ENCODE results near the gene KCNG2.

The KCNG2 gene

DNA sequence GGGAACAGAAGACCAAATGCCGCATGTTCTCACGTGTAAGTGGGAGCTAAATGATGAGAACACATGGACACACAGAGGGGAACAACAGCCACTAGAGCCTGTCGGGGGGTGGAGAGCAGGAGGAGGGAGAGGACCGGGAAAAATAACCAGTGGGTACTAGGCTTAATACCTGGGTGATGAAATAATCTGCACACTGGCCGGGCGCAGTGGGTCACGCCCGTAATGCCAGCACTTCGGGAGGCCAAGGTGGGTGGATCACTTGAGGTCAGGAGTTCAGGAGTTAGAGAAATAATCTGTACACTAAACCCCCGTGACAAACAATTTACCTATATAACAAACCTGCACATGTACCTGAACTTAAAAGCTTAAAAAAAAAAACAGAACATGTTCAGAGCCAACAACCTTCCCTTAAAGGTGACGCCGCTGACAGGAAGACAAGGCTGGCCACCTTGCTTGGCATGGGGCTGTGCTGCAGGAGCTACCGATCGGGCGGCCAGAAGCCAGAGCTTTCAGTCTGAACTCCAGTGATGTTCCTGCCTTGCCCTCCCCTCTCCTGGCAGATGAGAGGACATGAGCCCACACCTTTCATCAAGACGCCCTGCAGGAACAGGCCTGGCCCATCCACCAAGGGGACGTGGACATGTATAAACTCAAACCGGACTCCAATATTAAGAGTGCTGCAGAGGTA is 142.5 kb downstream of the KCNG2 start:
- Histone ChIP-seq H3K27ac (no peak overlapping the region), H3K4me1 (ENCODE audit: control insufficient read depth in 1 of 2, insufficient read depth in 1 of 2, low read depth in 1 of 2, low read length in 1 of 2) (no peaks in the 10 kb centered on the region), H3K4me3 (ENCODE audit: low read depth in 1 of 2, low read length in 1 of 2) (no peak overlapping the region), H3K36me3 (peaks cover 57% of the 10 kb centered on the region), H3K27me3 (no peaks in the 10 kb centered on the region), H3K9me3 (no peaks in the 10 kb centered on the region)
- TF ChIP-seq, protein P1, sequence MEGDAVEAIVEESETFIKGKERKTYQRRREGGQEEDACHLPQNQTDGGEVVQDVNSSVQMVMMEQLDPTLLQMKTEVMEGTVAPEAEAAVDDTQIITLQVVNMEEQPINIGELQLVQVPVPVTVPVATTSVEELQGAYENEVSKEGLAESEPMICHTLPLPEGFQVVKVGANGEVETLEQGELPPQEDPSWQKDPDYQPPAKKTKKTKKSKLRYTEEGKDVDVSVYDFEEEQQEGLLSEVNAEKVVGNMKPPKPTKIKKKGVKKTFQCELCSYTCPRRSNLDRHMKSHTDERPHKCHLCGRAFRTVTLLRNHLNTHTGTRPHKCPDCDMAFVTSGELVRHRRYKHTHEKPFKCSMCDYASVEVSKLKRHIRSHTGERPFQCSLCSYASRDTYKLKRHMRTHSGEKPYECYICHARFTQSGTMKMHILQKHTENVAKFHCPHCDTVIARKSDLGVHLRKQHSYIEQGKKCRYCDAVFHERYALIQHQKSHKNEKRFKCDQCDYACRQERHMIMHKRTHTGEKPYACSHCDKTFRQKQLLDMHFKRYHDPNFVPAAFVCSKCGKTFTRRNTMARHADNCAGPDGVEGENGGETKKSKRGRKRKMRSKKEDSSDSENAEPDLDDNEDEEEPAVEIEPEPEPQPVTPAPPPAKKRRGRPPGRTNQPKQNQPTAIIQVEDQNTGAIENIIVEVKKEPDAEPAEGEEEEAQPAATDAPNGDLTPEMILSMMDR (IDR thresholded peaks at IDR 0.05): no peak

DNA sequence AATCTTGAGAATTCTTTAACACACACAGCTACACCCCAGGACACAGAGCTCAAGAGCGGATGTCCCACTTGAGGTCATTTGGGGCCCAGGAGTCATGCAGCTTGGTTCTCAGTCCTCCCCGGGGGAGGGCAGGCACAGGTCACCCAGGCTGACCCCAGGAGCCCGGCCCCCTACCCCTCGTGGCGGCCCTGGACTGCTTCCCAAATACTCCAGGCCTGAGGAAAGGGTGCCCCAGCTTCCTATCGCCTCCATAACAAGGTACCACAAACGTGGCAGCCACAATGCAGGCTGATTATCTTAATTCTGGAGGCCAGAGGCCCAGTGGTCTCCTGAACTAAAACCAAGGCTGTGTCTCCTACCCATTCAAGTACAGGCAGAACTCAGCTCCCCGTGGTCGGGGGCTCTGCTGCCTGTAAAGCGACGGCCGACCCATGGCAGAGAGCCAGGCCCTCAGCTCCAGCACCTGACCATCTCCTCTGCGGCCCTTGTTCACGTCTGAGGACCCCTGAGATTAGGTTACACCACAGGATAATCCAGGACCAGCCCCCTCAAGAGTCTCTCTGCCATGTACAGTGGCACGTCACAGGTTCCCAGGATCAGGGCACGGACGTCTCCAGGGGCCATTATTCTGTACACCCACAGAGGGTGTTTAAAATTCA is 143.2 kb downstream of the KCNG2 start:
- Histone ChIP-seq H3K9me3 (no peaks in the 10 kb centered on the region), H3K36me3 (peaks cover 55% of the 10 kb centered on the region), H3K4me3 (ENCODE audit: low read depth in 1 of 2, low read length in 1 of 2) (no peak overlapping the region), H3K27ac (no peak overlapping the region), H3K27me3 (no peaks in the 10 kb centered on the region), H3K4me1 (ENCODE audit: control insufficient read depth in 1 of 2, insufficient read depth in 1 of 2, low read depth in 1 of 2, low read length in 1 of 2) (no peaks in the 10 kb centered on the region)
- TF ChIP-seq, protein P1 (IDR thresholded peaks at IDR 0.05): no peak

DNA sequence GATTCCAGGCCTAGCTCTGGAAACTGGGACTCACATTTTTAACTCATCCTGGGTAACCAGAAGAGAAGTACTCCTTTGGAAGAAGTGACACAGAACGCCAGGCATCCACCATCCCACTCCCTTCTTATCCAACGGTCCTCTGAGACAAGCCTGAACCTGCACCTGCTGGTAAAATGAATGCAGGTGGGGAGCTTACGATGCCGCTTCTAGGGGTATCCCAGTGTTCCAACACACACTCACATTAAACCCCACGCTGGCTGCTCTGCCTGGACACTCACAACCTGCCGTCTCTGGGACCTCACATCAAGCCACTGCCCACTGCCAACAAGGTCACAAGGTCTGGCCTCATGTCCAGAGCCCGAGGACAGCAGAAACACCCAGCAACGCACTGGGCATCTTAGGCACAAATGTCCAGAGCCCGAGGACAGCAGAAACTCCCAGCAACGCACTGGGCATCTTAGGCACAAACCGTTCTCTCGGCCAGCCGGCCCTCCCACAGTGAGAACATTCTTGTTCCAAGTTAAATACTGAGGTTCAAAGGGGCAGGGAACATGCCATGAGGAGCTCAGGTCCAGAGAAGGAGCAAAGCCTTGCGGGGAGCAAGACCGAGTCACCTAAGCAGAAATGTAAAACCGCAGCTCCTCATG is 143.9 kb downstream of the KCNG2 start:
- Histone ChIP-seq H3K4me3 (ENCODE audit: low read depth in 1 of 2, low read length in 1 of 2) (no peak overlapping the region), H3K9me3 (no peaks in the 10 kb centered on the region), H3K36me3 (peaks cover 59% of the 10 kb centered on the region), H3K4me1 (ENCODE audit: control insufficient read depth in 1 of 2, insufficient read depth in 1 of 2, low read depth in 1 of 2, low read length in 1 of 2) (no peaks in the 10 kb centered on the region), H3K27me3 (no peaks in the 10 kb centered on the region), H3K27ac (no peak overlapping the region)
- TF ChIP-seq, protein P1 (IDR thresholded peaks at IDR 0.05): no peak

DNA sequence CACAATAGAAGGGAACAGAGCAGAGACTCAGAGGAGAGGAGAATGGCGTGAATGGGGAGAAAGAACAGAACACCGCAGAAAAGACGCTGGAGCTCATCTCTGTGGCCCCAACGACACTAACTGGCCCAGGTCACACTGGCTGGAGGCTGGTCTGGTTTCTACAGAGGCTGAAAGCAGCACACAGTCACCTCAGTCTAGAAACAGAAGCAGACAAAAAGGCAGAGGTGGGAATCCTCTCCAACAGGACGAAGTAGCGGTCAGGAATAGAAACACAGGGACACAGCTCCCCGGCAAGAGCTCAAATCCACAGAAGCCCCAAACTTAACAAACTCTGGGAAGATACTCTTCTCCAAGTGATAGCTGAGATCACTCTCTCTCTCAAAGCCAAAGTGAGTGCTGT is 144.5 kb downstream of the KCNG2 start:
- Histone ChIP-seq H3K36me3 (peaks cover 60% of the 10 kb centered on the region), H3K27me3 (no peaks in the 10 kb centered on the region), H3K4me3 (ENCODE audit: low read depth in 1 of 2, low read length in 1 of 2) (no peak overlapping the region), H3K9me3 (no peaks in the 10 kb centered on the region), H3K4me1 (ENCODE audit: control insufficient read depth in 1 of 2, insufficient read depth in 1 of 2, low read depth in 1 of 2, low read length in 1 of 2) (no peaks in the 10 kb centered on the region), H3K27ac (no peak overlapping the region)
- TF ChIP-seq, protein P1 (IDR thresholded peaks at IDR 0.05): no peak

DNA sequence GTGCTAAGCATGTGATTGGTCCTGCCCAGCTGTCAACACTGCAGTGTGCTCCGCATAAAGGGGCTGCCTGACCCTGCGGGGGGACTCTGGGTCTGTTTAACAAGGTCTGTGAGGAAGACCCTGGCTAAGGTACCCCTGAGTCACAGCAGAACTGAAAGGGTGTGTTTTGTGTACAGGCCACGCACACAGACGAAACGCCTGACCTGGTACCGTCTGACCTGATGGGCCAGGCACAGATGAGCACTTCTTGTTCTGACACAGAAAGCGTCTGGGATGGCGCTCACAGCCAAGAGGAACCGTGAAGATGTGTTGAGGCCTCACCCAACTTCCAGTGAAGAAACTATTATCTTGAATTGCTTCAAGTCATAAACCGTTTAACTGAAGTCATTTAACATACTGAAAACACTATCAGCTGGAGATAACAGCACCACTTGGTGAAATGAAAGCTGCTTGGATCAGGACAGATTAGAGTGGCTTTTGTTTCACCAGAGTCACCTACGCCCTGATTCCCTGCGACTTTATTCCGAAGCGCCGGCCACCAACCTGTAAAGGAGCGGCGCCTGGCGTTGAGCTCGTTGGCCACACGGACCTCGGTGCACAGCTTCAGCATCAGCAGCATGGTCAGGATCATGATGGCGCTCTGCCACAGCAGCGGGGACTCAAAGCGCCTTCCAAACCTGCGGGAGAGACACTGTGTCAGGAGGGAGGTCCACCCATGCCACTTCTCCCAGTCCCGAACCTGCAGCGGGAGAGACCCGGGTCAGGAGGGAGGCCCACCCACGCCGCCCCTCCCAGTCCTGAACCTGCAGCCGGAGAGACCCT is 145.3 kb downstream of the KCNG2 start:
- peaks cover 56% of the 10 kb centered on the region for H3K36me3 ChIP-seq
- no peak overlapping the region for H3K27ac ChIP-seq
- H3K9me3 ChIP-seq: no peaks in the 10 kb centered on the region
- no peak overlapping the region for H3K4me3 ChIP-seq (ENCODE audit: low read depth in 1 of 2, low read length in 1 of 2)
- no peaks in the 10 kb centered on the region for H3K4me1 ChIP-seq (ENCODE audit: control insufficient read depth in 1 of 2, insufficient read depth in 1 of 2, low read depth in 1 of 2, low read length in 1 of 2)
- no peaks in the 10 kb centered on the region for H3K27me3 ChIP-seq
- TF ChIP-seq, protein P1 (IDR thresholded peaks at IDR 0.05): no peak

Data from neutrophil (primary cell).